ENCODE measurements around the gene SMCO4. TPM values are rescaled to one million over a fixed set of nuclear protein-coding genes. Genes with fewer than 3 reads are reported as not detected.
"Not testable (repeated sequence)": the region's sequence is repeated elsewhere in the genome, so short reads cannot be mapped to it uniquely, and the experiment has no call there.

Gene SMCO4
- total RNA-seq, 6 experiments from 2014 or later, result 43.5 to 106 (median 51.8) TPM

DNA sequence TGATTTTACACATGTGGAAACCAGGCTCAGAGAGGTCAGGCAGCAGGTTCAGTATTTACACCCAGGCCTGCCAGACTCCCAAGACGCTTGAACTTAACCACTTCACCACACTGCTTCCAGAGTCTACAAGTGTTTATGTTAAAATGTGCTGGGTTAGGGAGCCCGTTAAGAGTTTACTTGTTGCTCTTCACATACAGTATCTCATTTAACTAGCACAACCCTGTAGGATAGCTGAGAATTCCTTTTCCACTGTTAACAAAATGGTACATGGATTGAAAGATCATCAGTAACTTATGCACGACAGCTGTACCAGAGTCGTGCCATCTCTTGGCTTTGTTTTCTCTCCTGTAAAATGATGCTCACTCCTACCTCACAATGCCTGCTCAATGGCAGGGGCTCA is 2.9 kb downstream of the SMCO4 start:
- Histone ChIP-seq H3K27ac (no peak overlapping the region), H3K9me3 (no peaks in the 10 kb centered on the region), H3K27me3 (no peaks in the 10 kb centered on the region), H3K4me3 (no peak overlapping the region), H3K4me1 (peaks cover 0 to 56% (median 13%) of the 10 kb centered on the region in 4 donors), H3K36me3 (no peaks in the 10 kb centered on the region)
- ATAC-seq, result no peak
- 86% methylated on average over 4 of the region's 4 CpGs for WGBS (ENCODE audit: insufficient coverage, low coverage, low lambda C conversion rate, missing lambda C conversion rate)
- DNase-seq, result no peak
- TF ChIP-seq CTCF (IDR thresholded peaks at IDR 0.05) (no peak), POLR2A (IDR thresholded peaks at IDR 0.05) (no peak)
- intact Hi-C loops (cut with DNase I), result loop anchor here in 1 of 2 donors (5.0 kb wide), 1 partner anchor 58 kb away; no protein-coding TSS in a partner anchor

DNA sequence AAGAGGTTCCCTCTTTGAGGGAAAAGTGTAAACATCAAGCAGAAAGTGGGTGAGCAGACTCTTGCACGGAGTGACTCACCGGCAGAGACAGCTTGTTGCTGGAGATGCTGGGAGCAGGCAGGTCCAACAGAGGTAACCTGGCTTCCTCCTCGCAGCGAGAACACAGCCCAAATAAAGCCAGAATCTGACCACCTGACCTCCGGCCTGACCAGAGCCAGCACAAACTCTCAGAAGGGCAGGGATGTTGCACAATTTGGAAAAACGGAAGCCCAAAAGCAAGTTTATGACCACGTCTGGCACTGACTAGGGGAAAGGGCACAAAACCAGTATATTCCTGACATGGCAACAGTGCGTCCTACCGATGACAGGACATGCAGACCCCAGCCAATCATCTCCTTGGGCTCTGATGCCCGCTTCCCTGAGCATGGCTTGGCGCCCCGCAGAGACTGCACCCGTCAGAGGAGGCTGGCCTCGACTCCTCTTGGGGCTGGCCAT is 5.4 kb downstream of the SMCO4 start:
- no peaks in the 10 kb centered on the region for H3K27me3 ChIP-seq
- H3K4me3 ChIP-seq, result peak overlapping the region; percentile 9 to 50 (median 47)
- WGBS (ENCODE audit: insufficient coverage, low coverage, low lambda C conversion rate, missing lambda C conversion rate), result 18% methylated on average over 5 of the region's 14 CpGs
- DNase-seq, result peak; percentile 80 to 93 (median 90)
- no peaks in the 10 kb centered on the region for H3K9me3 ChIP-seq
- peak overlapping the region; percentile 76 to 87 (median 80) for H3K27ac ChIP-seq
- peak; percentile 80 to 87 (median 85) for ATAC-seq
- peaks cover 0 to 53% (median 13%) of the 10 kb centered on the region in 4 donors for H3K4me1 ChIP-seq
- peak; percentile 89 for TF ChIP-seq POLR2A (IDR thresholded peaks at IDR 0.05)
- TF ChIP-seq CTCF (IDR thresholded peaks at IDR 0.05), result no peak
- no peaks in the 10 kb centered on the region for H3K36me3 ChIP-seq
- intact Hi-C loops (cut with DNase I), result loop anchor here in 1 of 2 donors (5.0 kb wide), 1 partner anchor 46 kb away; no protein-coding TSS in a partner anchor

DNA sequence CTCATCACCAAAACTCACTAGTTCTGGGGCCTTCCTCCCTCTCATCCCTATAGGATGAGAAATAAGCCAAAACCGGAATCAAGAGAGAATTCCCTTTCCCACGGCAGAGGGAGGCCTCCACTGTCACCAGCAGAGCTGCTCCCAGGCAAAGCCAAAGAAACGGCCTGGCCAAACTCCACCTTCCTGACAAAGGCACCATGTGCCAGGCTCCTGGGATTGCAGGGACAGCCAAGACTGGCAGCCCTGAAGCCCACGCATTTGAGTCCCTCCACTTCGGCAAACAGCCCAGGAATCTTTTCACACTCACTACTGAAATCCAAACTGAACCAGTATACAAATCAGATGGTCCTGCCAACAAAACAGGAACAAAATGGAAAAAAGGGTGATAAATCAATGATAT is 6.1 kb downstream of the SMCO4 start:
- Histone ChIP-seq H3K4me1 (peaks cover 0 to 53% (median 13%) of the 10 kb centered on the region in 4 donors), H3K36me3 (no peaks in the 10 kb centered on the region), H3K9me3 (no peaks in the 10 kb centered on the region), H3K4me3 (peak overlapping the region; percentile 9 to 50 (median 47)), H3K27me3 (no peaks in the 10 kb centered on the region), H3K27ac (peak overlapping the region; percentile 76 to 87 (median 80))
- ATAC-seq (peak; percentile 69 to 84 (median 80)), DNase-seq (peak; percentile 79 to 92 (median 91))
- peak in 1 of 4 donors; percentile 13 for TF ChIP-seq CTCF (IDR thresholded peaks at IDR 0.05)
- peak; percentile 54 for TF ChIP-seq POLR2A (IDR thresholded peaks at IDR 0.05)
- intact Hi-C loops (cut with DNase I), result loop anchor here in 1 of 2 donors (5.0 kb wide), 1 partner anchor 45 kb away; no protein-coding TSS in a partner anchor
- 9% methylated on average over 4 of the region's 5 CpGs for WGBS (ENCODE audit: insufficient coverage, low coverage, low lambda C conversion rate, missing lambda C conversion rate)

DNA sequence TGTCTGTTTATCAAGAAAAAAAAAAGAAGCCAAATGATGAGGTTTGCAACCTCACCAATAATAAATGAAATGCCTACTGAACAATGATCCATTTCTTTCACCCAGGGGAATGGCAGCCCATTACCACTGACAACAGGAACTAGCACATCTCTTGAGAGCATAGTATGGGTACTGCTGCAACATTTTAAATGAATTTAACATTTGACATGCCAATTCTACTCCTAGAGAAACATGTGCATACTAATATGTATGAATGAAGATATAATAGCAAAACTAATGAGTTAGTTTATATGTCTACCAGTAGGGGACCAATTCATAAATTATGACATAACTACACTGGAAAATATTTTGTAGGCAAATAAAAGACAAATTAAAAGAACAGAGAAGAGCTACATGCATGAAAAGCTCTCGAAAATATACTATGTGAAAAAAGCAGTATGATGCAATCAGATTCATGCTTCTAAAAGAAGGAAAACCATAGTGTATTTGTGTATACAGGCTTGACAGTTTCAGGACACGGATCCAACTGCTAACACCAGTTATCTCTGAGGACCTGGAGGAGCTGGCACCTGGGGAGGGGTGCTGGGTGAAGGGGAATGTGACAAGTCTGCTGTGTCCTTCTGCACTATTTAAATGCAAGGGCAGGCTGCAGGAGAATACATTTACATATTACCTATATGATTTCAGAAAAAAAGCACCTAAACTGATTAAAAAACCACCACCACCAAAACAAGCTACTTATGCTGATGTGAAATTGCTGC is 6.9 kb downstream of the SMCO4 start:
- Histone ChIP-seq H3K36me3 (no peaks in the 10 kb centered on the region), H3K27ac (peak overlapping the region; percentile 76 to 87 (median 80)), H3K27me3 (no peaks in the 10 kb centered on the region), H3K9me3 (no peaks in the 10 kb centered on the region), H3K4me1 (peaks cover 0 to 53% (median 15%) of the 10 kb centered on the region in 4 donors), H3K4me3 (peak overlapping the region in 2 of 3 donors; percentile 47 to 50)
- intact Hi-C loops (cut with DNase I), result loop anchor here in 1 of 2 donors (5.0 kb wide), 1 partner anchor 44 kb away; no protein-coding TSS in a partner anchor
- no peak for ATAC-seq
- WGBS (ENCODE audit: insufficient coverage, low coverage, low lambda C conversion rate, missing lambda C conversion rate), result 19% methylated on average over 2 of the region's 2 CpGs
- DNase-seq, result no peak
- TF ChIP-seq CTCF (IDR thresholded peaks at IDR 0.05) (no peak), POLR2A (IDR thresholded peaks at IDR 0.05) (no peak)

GRCh38 chr11:93535578-93535977 is 7.6 kb downstream of the SMCO4 start:
- H3K27me3 ChIP-seq, ATAC-seq, H3K27ac ChIP-seq, H3K9me3 ChIP-seq, DNase-seq, H3K4me3 ChIP-seq, H3K36me3 ChIP-seq: not testable (repeated sequence)
- WGBS (ENCODE audit: insufficient coverage, low coverage, low lambda C conversion rate, missing lambda C conversion rate), result 27% methylated on average over 2 of the region's 2 CpGs
- intact Hi-C loops (cut with DNase I), result loop anchor here in 1 of 2 donors (5.0 kb wide), 1 partner anchor 43 kb away; no protein-coding TSS in a partner anchor
- H3K4me1 ChIP-seq, result peaks cover 0 to 55% (median 19%) of the 10 kb centered on the region in 4 donors
